Measurements from ENCODE around the gene PLA2G4F.

The PLA2G4F gene

GRCh38 chr15:42131826-42132806, 24.3 kb downstream of the PLA2G4F start:
- no peak for DNase-seq (ENCODE audit: low spot score)

DNA sequence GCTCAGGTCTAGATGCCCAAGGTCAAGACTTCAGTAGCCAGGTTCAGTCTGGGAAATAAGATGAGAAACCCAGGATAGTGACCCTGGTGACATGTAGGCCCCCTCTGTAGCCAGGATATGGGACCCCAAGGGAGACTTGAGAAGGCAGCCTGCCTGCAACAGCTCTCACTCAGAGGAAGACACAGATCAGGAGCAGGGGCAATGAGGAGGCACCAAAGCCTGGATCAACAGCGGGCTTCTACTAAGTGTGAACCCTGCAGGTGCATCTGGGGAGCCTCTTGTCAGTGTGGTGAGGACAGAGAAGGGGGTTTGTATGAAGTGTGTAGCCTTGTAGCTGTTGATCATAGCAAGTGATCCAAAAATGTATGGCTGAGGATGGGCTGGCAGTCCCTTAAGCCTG, 25.4 kb downstream of the PLA2G4F start:
- no peak for DNase-seq (ENCODE audit: low spot score)

GRCh38 chr15:42130246-42130986, 26.0 kb downstream of the PLA2G4F start:
- no peak for DNase-seq (ENCODE audit: low spot score)

DNA sequence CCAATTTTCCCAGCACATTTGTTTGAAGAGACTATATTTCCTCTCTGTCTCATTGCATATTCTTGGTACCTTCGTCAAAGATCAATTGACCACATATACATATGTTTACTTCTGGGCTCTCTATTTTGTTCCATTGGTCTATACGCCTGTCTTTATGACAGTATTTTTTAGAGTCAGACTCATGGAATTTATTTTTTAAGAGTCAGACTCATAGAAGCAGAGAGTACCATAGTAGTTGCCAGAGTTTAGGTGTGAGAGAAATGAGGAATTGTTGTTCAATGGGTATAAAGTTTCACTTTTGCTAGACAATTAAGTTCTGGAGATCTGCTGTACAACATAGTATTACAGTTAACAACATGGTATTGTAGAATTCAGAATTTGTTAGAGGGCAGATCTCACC, 27.1 kb downstream of the PLA2G4F start:
- DNase-seq (ENCODE audit: low spot score) = no peak

- DNase-seq (ENCODE audit: low spot score) = no peak
Measured at GRCh38 chr15:42128476-42128875, 28.0 kb downstream of the PLA2G4F start.

DNA sequence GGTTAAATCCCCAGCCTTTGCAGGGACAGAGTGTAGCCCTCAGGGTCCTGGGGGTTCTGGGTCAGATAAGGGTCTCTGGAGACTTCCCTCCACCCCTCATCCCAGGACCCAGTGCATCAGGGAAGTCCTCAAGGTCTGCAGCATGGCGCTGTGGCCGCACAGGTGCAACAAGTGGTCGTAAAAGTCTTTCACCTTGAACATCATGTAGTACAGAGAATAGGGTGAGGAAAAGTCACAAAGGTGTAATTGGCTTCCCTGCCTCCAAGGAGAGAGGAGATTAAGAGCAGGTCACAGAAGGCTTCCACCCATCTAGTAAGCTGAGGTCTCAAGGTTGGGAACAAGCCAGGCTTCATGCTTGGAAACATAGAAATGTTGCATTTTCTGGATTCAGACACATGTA, 32.9 kb downstream of the PLA2G4F start:
- DNase-seq (ENCODE audit: low spot score) = no peak

DNA sequence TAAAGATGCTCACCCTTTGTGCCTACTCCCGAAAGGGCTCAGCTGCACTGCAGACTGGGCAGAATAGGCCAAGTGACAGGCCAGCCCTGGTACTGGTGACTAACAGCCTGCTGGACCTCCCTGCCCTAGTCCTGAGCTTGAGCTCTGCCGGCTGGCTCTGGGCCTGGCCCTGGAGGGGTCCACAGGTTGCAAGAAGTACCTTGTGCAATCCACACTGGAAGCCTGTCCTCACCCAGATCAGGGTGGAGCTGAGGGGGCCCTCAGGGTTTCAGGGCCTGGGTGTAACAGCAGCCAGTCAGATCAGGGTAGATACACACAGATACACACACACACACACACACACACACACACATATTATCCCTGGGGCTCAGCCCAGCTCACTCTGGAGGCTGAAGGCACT, 34.8 kb downstream of the PLA2G4F start:
- DNase-seq (ENCODE audit: low spot score) = no peak

- no peak for DNase-seq (ENCODE audit: low spot score)
Measured at GRCh38 chr15:42121021-42121420, 35.4 kb downstream of the PLA2G4F start.

- no peak for DNase-seq (ENCODE audit: low spot score)
Measured at GRCh38 chr15:42120285-42120684, 36.2 kb downstream of the PLA2G4F start.

- no peak for DNase-seq (ENCODE audit: low spot score)
Measured at GRCh38 chr15:42119446-42119760, 37.0 kb downstream of the PLA2G4F start.

- DNase-seq (ENCODE audit: low spot score) = no peak
Measured at GRCh38 chr15:42118650-42119445, 37.6 kb downstream of the PLA2G4F start.

GRCh38 chr15:42111924-42112323, 44.5 kb downstream of the PLA2G4F start:
- no peak for DNase-seq (ENCODE audit: low spot score)

- no peak for DNase-seq (ENCODE audit: low spot score)
Measured at GRCh38 chr15:42110367-42110766, 46.1 kb downstream of the PLA2G4F start.

DNA sequence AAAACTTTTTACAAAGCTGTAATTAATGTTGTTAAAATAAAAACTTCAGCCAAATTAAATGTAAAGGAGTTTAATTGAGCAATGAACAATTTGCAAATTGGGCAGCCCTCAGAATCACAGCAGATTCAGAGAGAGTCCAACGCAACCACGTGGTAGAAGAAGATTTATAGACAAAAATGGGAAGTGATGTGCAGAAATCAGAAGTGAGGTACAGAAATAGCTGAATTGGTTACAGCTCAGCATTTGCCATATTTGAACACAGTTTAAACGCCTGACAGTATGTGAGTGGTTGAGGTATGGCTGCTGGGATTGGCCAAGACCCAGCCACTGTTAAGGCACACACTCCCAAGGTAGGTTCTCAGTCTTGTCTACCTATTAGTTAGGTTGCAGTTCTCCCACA, 47.6 kb downstream of the PLA2G4F start:
- DNase-seq (ENCODE audit: low spot score) = no peak

DNA sequence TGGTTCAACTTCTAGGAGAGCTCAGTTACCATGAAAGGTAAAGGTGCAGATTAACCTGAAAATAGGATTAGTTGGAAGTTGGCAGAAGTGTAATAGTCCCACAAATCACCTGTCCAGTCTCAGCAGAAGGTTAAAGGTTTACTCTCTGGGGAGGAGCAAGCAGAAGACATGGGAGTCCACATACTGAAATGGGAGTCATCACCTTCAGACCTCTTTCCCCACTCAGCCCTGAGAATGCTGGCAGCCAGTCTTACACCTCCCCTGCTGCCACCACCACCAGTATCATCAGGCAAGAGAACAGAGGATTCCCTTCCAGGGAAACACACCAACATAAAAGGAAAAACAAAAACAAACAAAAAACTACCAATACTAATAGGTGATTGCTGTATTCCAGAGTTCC, 48.2 kb downstream of the PLA2G4F start:
- DNase-seq (ENCODE audit: low spot score) = no peak

DNA sequence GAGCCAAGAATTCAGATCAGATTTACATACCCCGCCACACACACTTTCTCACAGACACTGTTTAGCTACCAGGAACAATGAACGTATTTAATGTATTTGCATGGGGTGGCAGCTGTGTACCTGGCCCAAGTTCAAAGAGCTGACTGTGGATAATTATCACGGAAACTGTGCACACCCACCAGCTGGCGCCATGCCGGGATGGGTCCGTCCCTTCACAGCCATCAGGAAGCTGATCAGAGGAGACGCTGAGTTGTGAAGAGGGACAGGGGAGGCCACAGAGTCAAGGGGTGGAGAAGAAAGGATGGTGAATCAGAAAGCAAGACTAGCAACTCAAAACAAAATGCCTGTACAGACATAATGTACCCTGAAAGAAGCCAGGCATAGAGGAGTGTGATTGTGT, 49.0 kb downstream of the PLA2G4F start:
- DNase-seq (ENCODE audit: low spot score) = peak; percentile 6

- DNase-seq (ENCODE audit: low spot score) = no peak
Measured at GRCh38 chr15:42106288-42106687, 50.1 kb downstream of the PLA2G4F start.

- no peak for DNase-seq (ENCODE audit: low spot score)
Measured at GRCh38 chr15:42104095-42104891, 52.1 kb downstream of the PLA2G4F start.

GRCh38 chr15:42102646-42103235, 53.7 kb downstream of the PLA2G4F start:
- peak; percentile 11 for DNase-seq (ENCODE audit: low spot score)

DNA sequence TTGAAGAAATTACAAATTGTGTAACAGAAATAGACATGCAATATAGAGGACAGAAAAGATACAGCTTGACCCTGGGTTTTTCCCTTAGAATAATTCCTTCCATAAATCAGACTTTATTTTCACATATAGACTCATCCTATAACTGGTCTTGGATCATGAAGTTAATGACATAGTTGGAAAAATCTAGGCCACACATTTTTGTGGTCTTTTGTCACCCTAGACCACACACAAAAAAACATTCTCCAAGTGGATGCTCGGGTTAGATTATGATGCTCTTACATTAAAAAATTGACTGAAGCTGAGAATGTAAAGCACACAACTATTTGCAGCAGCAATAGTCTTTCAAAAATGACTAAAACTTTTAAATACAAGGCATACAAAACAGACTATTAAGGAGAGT, 54.6 kb downstream of the PLA2G4F start:
- no peak for DNase-seq (ENCODE audit: low spot score)
